Fibroblast of upper back skin (primary cell): ENCODE data around the gene FMN1.

Experiments used
- DNase-seq: peaks from one replicate; pipeline ENCODE4 v3.0.0-alpha.2; 2013

Gene FMN1

GRCh38 chr15:33008284-33008995, 186.1 kb downstream of the FMN1 start:
- peak; percentile 87 for DNase-seq

- DNase-seq = peak; percentile 41
Measured at GRCh38 chr15:33007303-33007855, 187.1 kb downstream of the FMN1 start.

- DNase-seq = no peak
Measured at GRCh38 chr15:33005582-33005981, 188.9 kb downstream of the FMN1 start.

- DNase-seq = peak; percentile 32
Measured at GRCh38 chr15:33001926-33002325, 192.6 kb downstream of the FMN1 start.

- DNase-seq = peak; percentile 55
Measured at GRCh38 chr15:32998979-32999672, 195.4 kb downstream of the FMN1 start.

GRCh38 chr15:32998182-32998581, 196.3 kb downstream of the FMN1 start:
- DNase-seq = no peak

- peak; percentile 76 for DNase-seq
Measured at GRCh38 chr15:32994810-32995424, 199.6 kb downstream of the FMN1 start.

GRCh38 chr15:32993285-32993684, 201.2 kb downstream of the FMN1 start:
- peak; percentile 53 for DNase-seq

- no peak for DNase-seq
Measured at GRCh38 chr15:32991619-32992111, 202.8 kb downstream of the FMN1 start.

- DNase-seq = no peak
Measured at GRCh38 chr15:32990071-32990470, 204.4 kb downstream of the FMN1 start.

- DNase-seq = no peak
Measured at GRCh38 chr15:32987067-32987466, 207.4 kb downstream of the FMN1 start.

GRCh38 chr15:32986147-32986546, 208.4 kb downstream of the FMN1 start:
- DNase-seq = no peak

GRCh38 chr15:32983679-32984078, 210.8 kb downstream of the FMN1 start:
- no peak for DNase-seq

GRCh38 chr15:32982001-32982400, 212.5 kb downstream of the FMN1 start:
- peak; percentile 33 for DNase-seq

GRCh38 chr15:32981536-32981935, 213.0 kb downstream of the FMN1 start:
- peak; percentile 51 for DNase-seq

GRCh38 chr15:32979710-32980109, 214.8 kb downstream of the FMN1 start:
- peak; percentile 96 for DNase-seq

- no peak for DNase-seq
Measured at GRCh38 chr15:32977506-32977905, 217.0 kb downstream of the FMN1 start.

GRCh38 chr15:32974691-32975090, 219.8 kb downstream of the FMN1 start:
- peak; percentile 72 for DNase-seq

- no peak for DNase-seq
Measured at GRCh38 chr15:32972686-32973085, 221.8 kb downstream of the FMN1 start.

GRCh38 chr15:32970847-32971246, 223.7 kb downstream of the FMN1 start:
- DNase-seq = no peak

- DNase-seq = no peak
Measured at GRCh38 chr15:32967521-32967920, 227.0 kb downstream of the FMN1 start.

- no peak for DNase-seq
Measured at GRCh38 chr15:32966512-32966911, 228.0 kb downstream of the FMN1 start.

- no peak for DNase-seq
Measured at GRCh38 chr15:32965897-32966296, 228.6 kb downstream of the FMN1 start.

- DNase-seq = peak; percentile 76
Measured at GRCh38 chr15:32959077-32959476, 235.4 kb downstream of the FMN1 start.
